BLaER1 (cell line): Measurements from ENCODE around the gene GRHPR.
"Not testable (repeated sequence)": the region's sequence is repeated elsewhere in the genome, so short reads cannot be mapped to it uniquely, and the experiment has no call there.

Source experiments
- H3K27ac ChIP-seq: shearing (Covaris generic); formaldehyde crosslinking; 2 replicates; pipeline ENCODE4 v1.8.1; 2022
- H3K27me3 ChIP-seq: shearing (Covaris generic); formaldehyde crosslinking; 2 replicates; pipeline ENCODE4 v1.8.1; 2022
- H3K36me3 ChIP-seq: shearing (Covaris generic); formaldehyde crosslinking; 2 replicates; pipeline ENCODE4 v1.8.1; 2022
- H3K4me1 ChIP-seq: shearing (Covaris generic); formaldehyde crosslinking; 2 replicates; pipeline ENCODE4 v1.8.1; 2022
- H3K4me2 ChIP-seq: shearing (Covaris generic); formaldehyde crosslinking; 2 replicates; pipeline ENCODE4 v1.8.1; 2022
- H3K4me3 ChIP-seq: shearing (Covaris generic); formaldehyde crosslinking; 2 replicates; pipeline ENCODE4 v1.8.1; 2022
- H3K9ac ChIP-seq: shearing (Covaris generic); formaldehyde crosslinking; 2 replicates; pipeline ENCODE4 v1.8.1; 2022
- H3K9me3 ChIP-seq: shearing (Covaris generic); formaldehyde crosslinking; 2 replicates; pipeline ENCODE4 v1.8.1; 2022
- H4K20me1 ChIP-seq: shearing (Covaris generic); formaldehyde crosslinking; 2 replicates; pipeline ENCODE4 v1.8.1; 2022
- Cebpa-rat ChIP-seq: shearing (Covaris generic); IDR thresholded peaks from 2 replicates; pipeline ENCODE4 v1.8.1; 2022

Gene GRHPR

DNA sequence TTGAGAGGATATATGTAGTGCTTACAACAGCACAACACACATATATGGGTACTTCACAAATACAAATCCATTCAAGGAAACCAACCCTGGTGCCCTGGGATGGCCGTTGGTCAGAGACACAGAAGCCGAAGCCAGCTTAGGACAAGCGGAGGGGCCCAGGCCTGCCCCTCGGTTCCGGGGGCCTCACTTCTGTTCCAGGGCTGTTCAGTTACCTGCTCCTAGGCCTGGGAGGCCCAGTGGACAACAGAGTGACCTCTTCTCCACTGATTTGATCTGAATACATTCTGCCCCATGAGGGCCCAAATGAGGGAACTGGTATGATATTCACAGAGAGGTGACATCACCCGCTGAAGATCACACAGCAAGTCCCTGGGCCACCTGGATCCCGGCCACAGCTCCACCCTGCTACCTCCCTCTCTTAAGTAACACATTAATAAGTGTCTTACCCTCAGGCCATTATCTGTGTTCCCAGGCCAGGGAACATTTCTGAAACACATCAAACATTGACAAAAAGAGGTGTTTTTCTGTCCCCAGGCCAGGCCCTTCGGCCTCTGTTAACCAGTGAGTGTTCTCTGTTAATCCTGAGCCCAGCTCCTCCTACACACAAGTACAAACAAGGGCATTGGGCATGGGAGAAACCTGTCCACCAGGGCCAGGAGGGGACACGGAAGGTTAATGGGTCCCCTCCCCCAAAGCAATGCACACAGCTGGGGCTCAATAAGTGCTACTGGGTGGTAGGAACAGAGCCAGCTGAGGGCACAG, 4.5 kb upstream of the GRHPR start:
- H3K9ac ChIP-seq: no peak overlapping the region
- no peaks in the 10 kb centered on the region for H3K27me3 ChIP-seq
- peaks cover under 1% of the 10 kb centered on the region; the same call in 1 of the 2 replicates for H4K20me1 ChIP-seq
- H3K36me3 ChIP-seq: no peaks in the 10 kb centered on the region
- no peak overlapping the region for H3K27ac ChIP-seq
- no peaks in the 10 kb centered on the region for H3K9me3 ChIP-seq
- H3K4me1 ChIP-seq: peaks cover 82% of the 10 kb centered on the region
- H3K4me2 ChIP-seq: no peak overlapping the region
- TF ChIP-seq Cebpa-rat: no peak
- no peak overlapping the region for H3K4me3 ChIP-seq

DNA sequence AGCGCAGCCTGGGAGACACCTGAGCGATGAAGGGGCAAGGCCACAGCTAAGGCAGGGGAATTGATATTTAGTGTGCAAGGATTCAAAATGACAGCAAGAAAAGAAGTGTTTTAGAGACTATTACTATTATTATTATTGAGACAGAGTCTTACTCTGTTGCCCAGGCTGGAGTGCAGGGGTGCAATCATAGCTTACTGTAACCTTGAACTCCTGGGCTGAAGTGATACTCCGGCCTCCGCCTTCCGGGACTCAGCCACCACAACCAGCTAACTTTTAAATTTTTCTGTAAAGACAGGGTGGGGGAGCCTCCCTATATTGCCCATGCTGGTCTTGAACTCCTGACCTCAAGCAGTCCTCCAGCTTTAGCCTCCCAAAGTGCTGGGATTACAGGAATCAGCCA, 3.3 kb upstream of the GRHPR start:
- Histone ChIP-seq H3K27me3 (no peaks in the 10 kb centered on the region), H3K36me3 (peaks cover under 1% of the 10 kb centered on the region; the same call in 1 of the 2 replicates), H3K4me2 (peak overlapping the region; percentile 46), H4K20me1 (peaks cover 12% of the 10 kb centered on the region), H3K27ac (no peak overlapping the region), H3K9ac (no peak overlapping the region), H3K4me3 (no peak overlapping the region), H3K4me1 (peaks cover 82% of the 10 kb centered on the region), H3K9me3 (no peaks in the 10 kb centered on the region)
- no peak for TF ChIP-seq Cebpa-rat

DNA sequence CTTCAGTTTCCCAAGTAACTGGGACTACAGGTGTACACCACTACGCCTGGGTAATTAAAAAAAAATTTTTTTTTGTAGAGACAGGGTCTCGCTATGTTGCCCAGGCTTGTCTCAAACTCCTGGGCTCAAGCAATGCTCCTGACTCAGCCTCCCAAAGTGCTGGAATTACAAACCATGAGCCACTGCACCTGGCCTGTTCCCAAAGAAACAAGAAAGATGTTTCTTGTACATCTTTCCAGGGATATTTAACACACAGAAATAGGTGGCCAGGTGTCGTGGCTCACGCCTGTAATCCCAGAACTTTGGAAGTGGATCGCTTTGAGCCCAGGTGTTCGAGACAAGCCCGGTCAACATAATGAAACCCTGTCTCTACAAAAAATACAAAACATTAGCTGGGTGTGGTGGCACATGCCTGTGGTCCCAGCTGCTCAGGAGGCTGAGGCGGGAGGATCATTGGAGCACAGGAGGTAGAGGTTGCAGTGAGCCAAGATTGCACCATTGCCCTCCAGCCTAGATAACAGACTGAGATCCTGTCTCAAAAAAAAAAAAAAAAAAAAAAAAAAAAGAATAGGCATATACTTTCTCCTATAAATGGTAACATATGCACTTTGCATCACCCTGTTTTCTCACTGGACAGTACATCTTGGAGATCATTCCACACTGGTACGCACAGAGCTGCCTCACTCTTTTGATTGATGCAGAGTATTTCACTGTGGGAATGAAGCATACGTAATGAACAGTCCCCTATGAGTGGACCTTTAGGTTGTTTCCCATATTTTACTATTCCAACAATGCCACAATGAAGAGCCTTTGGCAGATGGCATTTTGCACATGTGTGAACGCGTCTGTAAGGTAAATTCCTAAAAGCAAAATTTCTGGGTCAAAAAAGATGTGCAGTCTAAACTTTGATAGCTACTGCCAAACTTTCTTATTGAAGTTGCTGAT, 2.0 kb upstream of the GRHPR start:
- no peak for TF ChIP-seq Cebpa-rat
- no peak overlapping the region for H3K27ac ChIP-seq
- peaks cover 78% of the 10 kb centered on the region for H3K4me1 ChIP-seq
- H4K20me1 ChIP-seq: peaks cover 25% of the 10 kb centered on the region
- H3K4me2 ChIP-seq: peak overlapping the region; percentile 46
- no peak overlapping the region for H3K9ac ChIP-seq
- H3K9me3 ChIP-seq: no peaks in the 10 kb centered on the region
- no peaks in the 10 kb centered on the region for H3K27me3 ChIP-seq
- H3K4me3 ChIP-seq: no peak overlapping the region
- H3K36me3 ChIP-seq: peaks cover 14% of the 10 kb centered on the region

DNA sequence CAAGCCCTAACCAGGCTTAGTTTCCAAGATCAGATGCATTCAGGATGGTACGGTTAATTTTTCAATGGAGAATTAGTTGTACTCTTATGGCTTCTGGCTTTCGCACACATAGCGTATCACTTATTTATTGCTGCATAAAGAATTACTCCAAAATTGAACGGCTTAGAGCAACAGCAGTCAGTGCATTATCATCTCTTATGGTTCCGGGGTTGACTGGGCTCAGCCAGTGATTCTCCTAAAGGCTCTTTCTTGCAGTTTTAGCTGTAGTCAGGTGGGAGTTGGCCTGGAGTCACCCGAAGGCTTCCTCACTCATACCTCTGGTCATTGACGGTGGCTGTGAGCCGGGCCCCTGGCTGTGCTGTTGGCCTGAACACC, 595 bp upstream of the GRHPR start:
- Histone ChIP-seq H4K20me1 (peaks cover 35% of the 10 kb centered on the region), H3K9ac (peak overlapping the region; percentile 90), H3K4me2 (peak overlapping the region; percentile 88), H3K4me3 (peak overlapping the region; percentile 86), H3K36me3 (peaks cover 28% of the 10 kb centered on the region), H3K27me3 (no peaks in the 10 kb centered on the region), H3K27ac (peak overlapping the region; percentile 86), H3K9me3 (no peaks in the 10 kb centered on the region), H3K4me1 (peaks cover 67% of the 10 kb centered on the region)
- TF ChIP-seq Cebpa-rat: no peak

DNA sequence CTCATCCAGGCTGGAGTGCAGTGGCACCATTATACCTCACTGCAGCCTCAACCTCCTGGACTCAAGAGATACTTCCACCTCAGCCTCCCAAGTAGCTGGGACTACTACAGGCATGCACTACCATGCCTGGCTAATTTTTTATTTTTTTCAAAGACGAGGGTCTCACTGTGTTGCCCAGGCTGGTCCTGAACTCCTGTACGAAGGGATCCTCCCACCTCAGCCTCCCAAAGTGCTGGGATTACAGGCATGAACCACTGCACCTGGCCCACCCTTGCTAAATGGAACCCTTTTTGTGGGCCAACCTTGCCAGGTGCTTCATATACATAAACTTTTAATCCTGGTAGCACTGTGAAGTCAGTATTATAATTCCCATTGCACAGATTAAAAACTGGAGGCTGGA, 1.0 kb downstream of the GRHPR start:
- TF ChIP-seq Cebpa-rat: no peak
- Histone ChIP-seq H4K20me1 (peaks cover 43% of the 10 kb centered on the region), H3K4me1 (peaks cover 54% of the 10 kb centered on the region), H3K9me3 (no peaks in the 10 kb centered on the region), H3K27ac (no peak overlapping the region), H3K4me2 (peak overlapping the region; percentile 88), H3K36me3 (peaks cover 44% of the 10 kb centered on the region), H3K9ac (peak overlapping the region; percentile 90), H3K27me3 (no peaks in the 10 kb centered on the region), H3K4me3 (peak overlapping the region; percentile 86)

DNA sequence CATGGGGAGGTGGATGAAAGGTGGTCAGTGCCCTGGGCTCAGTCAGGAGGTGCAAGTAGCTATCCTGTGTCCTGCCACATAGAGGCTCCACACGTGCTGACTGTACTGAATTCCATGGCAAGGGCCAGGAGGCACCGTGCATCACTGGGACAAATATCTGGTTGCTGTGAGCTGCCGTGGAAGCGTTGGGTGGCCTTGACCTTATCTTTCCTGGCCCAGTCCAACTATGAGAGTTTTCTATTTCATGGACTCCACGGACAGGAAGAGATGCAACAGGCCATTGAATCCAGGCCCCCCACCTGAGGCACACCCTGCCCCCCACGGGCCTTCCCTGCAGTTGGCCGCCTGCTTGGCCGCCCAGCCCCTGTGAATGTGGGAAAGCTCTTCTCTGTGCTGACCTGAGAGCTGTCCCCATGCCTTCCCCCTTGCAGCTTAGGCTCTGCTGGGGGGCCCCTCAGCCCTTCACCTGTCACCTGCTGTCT, 1.7 kb downstream of the GRHPR start:
- H3K4me3 ChIP-seq: no peak overlapping the region

DNA sequence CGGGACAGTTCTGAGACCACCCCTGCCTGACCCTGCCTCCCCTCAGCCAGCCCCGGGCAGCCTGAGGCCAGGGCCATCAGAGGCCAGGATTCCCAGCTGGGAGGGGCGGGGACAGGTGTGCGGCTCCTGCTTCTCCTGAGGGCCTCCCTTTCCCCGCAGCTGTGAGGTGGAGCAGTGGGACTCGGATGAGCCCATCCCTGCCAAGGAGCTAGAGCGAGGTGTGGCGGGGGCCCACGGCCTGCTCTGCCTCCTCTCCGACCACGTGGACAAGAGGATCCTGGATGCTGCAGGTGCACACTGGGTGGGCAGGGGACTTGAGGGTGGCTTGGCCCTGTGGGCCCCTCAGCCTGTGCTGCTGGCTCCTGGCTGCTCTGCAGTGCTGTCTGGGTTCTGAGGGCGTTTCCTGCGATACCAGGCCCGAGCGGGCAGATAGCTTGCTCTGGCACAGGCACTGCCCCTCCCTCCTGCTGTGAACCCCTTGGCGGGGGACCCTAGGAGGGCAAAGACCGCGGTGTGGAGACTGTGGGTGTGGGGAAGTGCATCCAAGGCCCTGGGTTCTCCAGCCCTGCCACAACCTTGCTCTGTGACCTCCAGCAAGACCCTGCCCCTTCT, 2.3 kb downstream of the GRHPR start:
- no peak for TF ChIP-seq Cebpa-rat
- peaks cover 41% of the 10 kb centered on the region for H3K4me1 ChIP-seq
- H3K27me3 ChIP-seq: no peaks in the 10 kb centered on the region
- peaks cover 48% of the 10 kb centered on the region for H4K20me1 ChIP-seq
- H3K9me3 ChIP-seq: no peaks in the 10 kb centered on the region
- H3K9ac ChIP-seq: peak overlapping the region; percentile 90; the same call in 1 of the 2 replicates
- 0 out of 2 replicates have a peak overlapping the region, but pooled peaks have one; percentile 9 for H3K27ac ChIP-seq
- H3K4me2 ChIP-seq: peak overlapping the region; percentile 88
- H3K36me3 ChIP-seq: peaks cover 57% of the 10 kb centered on the region
- no peak overlapping the region for H3K4me3 ChIP-seq

More for the DNA sequence above, 1.7 kb downstream of the GRHPR start:
- H3K9me3 ChIP-seq: no peaks in the 10 kb centered on the region
- TF ChIP-seq Cebpa-rat: no peak
- no peaks in the 10 kb centered on the region for H3K27me3 ChIP-seq
- H3K4me2 ChIP-seq: peak overlapping the region; percentile 88
- H3K4me1 ChIP-seq: peaks cover 47% of the 10 kb centered on the region
- H3K27ac ChIP-seq: no peak overlapping the region
- H4K20me1 ChIP-seq: peaks cover 48% of the 10 kb centered on the region
- H3K9ac ChIP-seq: peak overlapping the region; percentile 90; the same call in 1 of the 2 replicates
- peaks cover 51% of the 10 kb centered on the region for H3K36me3 ChIP-seq

DNA sequence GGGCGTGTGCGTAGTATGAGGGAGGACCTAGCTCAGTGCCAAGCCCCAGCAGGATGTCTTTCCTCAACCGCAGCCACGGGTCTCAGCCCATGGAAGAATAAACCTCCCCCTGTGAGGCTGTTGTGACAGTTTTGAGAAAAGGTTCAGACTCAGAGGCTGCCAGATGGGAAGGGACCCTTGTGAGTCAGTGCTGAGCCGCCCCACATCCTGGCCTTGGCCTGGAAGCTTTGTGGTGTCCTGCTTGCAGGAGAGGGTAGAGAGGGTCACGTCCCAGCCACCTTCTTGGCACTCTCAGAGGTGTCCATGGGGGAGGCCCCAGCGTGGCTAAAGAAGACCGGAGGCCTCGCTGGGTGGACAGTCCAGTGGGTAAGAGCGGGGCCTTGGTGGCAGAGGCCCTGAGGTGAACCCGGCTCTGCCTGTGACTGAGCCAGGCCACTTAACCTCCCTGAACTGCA, 2.8 kb downstream of the GRHPR start:
- H3K4me3 ChIP-seq: no peak overlapping the region
- TF ChIP-seq Cebpa-rat: no peak
- peaks cover 62% of the 10 kb centered on the region for H3K36me3 ChIP-seq

DNA sequence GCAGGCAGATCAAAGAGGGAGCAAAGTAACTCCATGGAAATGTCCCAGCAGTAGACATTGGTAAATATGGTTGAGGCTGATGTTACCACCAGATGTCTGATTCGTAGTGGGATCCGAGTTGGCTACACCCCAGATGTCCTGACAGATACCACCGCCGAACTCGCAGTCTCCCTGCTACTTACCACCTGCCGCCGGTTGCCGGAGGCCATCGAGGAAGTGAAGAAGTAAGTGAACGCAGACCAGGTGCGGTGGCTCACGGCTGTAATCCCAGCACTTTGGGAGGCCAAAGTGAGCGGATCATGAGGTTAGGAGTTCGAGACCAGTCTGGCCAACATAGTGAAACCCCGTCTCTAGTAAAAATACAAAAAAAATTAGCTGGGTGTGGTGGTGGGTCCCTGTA, 3.9 kb downstream of the GRHPR start:
- peaks cover 54% of the 10 kb centered on the region for H4K20me1 ChIP-seq
- not testable (repeated sequence) for H3K27ac ChIP-seq, H3K4me3 ChIP-seq, H3K9ac ChIP-seq, H3K27me3 ChIP-seq, H3K9me3 ChIP-seq, H3K4me2 ChIP-seq
- peaks cover 45% of the 10 kb centered on the region for H3K4me1 ChIP-seq
- peaks cover 71% of the 10 kb centered on the region for H3K36me3 ChIP-seq

More for the DNA sequence above, 2.8 kb downstream of the GRHPR start:
- Histone ChIP-seq H3K27me3 (no peaks in the 10 kb centered on the region), H3K4me1 (peaks cover 38% of the 10 kb centered on the region), H3K9me3 (no peaks in the 10 kb centered on the region), H3K27ac (peak overlapping the region; percentile 9; the same call in 1 of the 2 replicates), H3K9ac (0 out of 2 replicates have a peak overlapping the region, but pooled peaks have one; percentile 90), H4K20me1 (peaks cover 53% of the 10 kb centered on the region), H3K4me2 (no peak overlapping the region)
